HK-2 (cell line): ENCODE data around the gene CAMTA1.
A peak's percentile ranks its signal among the peaks of the same experiment; 100 is the strongest.

ENCODE experiments used
- DNase-seq: peaks from one replicate; pipeline ENCODE4 v3.0.0-alpha.2; 2018; ENCODE audit not compliant: unreplicated experiment

Gene CAMTA1

GRCh38 chr1:7106442-7107108 lies 321.3 kb downstream of the CAMTA1 start:
- no peak for DNase-seq

DNA sequence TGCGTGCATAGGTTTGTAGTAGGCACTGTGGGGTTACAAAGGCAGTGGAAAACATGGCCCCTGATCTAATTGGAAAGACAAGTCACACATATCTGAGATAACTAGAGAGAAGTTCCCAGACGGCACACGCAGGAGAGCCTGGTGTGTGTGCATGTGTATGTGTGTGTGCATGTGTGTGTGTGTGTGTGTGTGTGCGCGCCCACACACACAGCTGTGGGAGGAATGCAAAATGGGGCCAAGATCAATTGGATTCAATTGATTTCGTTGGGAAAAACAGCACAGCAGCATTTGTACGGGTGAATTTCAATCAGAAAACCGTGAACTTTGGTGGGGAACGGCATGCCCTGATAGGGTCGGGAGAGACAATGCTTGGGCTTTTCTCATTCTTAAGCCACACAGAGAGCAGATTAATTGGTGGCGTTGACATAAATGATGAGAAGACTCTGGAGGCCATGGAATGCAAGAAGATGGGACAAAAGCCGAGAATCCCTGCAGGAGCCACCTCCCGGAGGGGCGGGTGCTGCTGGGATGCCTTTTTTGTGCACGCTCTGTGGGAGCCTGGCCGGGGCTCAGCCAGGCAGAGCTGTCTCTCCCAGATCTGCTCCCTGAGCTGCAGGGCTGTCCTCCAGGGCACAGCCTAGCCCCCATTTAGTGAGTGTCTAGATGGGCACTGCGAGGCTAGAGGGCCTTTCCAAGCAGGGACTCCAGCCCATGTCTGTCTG lies 322.0 kb downstream of the CAMTA1 start:
- no peak for DNase-seq

DNA sequence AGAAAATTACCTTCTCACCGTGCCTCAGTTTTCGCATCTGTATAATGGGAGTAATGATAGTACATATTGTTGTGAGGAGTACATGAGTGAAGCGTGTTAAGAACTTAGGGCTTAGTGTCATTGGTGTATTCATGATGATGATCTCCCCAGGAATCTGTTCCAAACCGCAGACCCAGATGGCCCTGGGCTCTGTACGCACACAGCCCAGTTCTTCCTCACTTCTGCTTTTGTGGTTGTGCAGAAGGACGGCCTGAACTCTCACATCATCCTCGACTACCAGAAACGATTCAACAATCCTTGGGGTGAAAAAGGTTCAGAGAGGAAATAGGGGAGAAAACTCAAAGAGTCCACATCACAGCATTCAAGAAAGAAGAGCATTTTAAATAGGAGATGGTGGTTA lies 323.0 kb downstream of the CAMTA1 start:
- no peak for DNase-seq

DNA sequence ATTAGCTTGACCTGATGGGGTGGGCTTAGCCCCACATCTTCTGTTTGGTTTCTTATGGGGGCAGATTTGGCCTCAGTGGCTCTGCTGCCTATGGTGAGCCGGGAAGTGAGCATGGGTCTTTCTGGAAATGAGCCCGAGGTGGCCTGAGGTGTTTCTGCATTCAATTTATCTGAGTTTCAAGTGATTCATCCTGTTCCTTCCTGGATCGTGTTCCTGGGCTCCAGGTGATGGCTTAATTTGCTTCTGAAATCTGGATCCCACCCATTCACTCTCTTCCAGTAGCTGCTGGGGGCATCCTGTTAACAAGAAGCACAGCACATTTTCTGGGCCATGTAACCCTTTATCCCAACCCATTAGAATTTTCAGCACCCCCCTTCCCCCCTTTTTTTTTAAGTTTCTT lies 324.6 kb downstream of the CAMTA1 start:
- DNase-seq, result no peak

- DNase-seq, result no peak
These were observed 325.1 kb downstream of the CAMTA1 start for GRCh38 chr1:7110321-7110720.

DNA sequence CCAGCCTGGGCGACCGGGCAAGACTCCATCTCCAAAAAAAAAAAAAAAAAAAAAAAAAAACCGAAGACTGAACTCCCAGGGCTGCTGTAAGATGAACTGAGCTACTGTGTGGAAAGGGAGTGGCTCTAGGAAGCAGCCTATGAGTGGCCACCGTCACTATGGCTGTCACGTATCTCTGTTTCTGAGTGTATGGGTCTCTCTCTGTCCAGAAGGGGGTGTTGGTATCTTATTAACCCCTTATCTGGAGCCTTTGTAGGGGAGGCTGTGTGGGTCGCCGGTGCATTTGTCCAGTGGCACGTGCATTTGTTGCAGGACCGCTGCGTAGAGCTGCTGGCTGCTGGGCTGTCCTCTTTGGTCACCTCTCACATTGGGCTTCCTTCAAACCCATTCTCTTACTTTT lies 326.6 kb downstream of the CAMTA1 start:
- DNase-seq, result no peak

DNA sequence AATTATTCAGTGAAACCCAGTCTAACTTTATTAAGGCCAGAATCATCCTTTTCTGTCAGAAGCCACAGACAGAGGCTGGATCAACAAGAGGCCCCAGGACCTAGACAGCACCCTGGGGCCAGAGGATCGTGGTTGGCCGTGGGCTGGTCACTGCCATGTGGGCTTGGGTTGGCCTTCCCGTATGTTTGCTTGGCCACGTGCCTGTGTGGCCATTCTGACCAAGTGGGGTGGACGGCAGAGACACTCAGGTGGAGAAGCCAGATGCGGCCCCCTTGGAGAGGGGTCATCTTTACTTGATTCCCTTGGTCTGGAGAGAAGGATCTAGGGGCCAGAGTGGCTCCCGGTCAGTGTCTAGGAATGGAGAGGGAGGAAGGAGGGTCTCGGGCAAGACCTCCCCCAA lies 327.9 kb downstream of the CAMTA1 start:
- DNase-seq, result no peak

DNA sequence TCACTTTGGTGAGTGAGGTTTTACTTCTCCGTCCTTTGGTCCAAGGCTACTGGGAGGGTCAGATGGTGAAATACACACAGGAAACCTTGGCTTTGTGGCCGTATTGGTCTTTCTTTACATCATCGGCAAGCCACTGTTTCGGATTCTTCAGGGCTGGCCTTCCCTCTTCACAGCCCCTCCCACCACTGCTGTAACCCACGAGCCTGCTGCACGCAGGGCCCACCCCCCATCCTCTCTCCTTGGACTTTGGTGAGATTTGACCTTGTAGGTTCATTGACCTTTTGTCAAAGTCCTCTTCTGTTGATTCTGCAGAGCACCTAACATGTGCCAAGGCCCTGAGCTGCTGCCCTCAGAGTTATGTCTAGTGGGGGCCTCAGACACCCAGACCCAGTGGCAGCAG lies 328.6 kb downstream of the CAMTA1 start:
- no peak for DNase-seq

DNA sequence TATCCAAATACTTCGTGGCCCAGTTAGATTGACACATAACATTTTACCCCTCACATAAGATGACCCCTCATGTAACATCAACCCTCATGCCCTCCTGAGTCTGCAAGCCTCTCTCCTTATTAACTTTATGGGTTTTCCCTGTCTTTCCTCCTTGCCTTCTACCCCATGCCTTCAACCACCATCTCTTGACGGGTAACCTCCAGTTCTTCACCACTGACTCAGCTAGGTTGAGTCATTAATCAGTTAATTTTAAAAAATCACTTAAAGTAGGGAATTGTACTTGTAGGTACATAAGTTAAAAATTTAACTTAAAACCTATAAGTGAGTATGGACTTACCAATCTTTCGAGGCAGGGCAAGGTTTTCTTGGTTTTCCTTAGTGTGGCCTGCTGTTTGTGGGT lies 330.7 kb downstream of the CAMTA1 start:
- DNase-seq, result no peak

DNA sequence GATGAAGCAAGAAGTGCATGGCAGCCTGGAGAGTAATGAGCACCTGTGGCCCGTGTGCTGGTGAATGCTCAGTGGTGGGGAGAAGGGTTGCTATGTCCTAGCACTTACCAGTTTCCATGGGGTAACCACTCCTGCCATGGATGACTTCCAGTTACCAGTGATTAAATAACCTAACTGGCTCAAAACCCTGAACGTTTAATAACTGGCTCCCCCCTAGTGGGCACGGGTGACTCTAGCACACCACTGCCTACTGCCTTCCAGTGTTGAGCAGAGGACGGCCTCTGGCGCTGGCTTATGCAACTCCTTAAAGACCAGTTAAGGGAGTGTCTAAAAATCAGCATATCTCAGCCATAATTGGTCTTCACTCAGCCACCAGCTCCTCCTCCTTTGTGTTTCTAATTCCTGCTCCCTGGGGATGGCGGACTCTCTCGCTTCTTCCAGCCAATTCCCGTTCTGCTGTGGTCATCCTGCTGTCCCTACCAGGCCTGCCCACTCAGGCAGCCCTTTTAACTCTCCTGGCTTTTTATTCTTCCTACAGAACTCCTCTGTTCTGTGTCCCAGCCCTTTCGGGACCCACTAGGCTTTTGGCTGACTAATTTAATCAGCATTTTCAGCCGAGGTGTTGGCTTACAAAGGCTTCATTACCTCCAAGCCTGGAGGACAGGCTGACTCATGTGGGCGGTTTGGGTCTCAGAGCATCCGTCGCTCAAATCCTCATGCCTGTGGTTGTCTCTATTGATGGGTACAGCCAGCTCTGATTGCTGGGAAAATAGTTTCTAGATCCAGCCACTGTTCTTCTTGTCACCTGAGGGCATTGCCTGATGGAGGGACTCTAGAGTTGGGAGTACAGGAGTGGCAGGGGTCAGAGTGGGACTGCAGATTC lies 332.4 kb downstream of the CAMTA1 start:
- peak; percentile 38 for DNase-seq

DNA sequence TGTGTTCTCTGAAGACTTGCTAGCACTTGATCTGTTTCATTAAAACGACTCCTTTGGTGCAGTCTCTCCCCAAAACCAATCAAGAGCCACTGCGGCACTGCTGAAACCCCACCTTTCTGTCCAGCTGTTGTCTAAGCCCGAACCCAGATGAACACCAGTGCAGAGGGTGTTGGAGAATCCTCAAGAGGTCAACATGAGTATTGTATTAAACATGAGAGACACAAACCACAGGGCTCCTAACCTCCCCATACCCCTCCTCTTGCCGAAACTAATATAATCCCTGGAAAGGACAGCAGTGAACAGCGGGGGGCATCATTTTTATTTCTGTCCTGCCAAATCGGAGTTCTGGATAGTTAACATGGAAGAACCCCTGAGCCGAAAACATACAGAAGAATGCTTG lies 333.9 kb downstream of the CAMTA1 start:
- no peak for DNase-seq

DNA sequence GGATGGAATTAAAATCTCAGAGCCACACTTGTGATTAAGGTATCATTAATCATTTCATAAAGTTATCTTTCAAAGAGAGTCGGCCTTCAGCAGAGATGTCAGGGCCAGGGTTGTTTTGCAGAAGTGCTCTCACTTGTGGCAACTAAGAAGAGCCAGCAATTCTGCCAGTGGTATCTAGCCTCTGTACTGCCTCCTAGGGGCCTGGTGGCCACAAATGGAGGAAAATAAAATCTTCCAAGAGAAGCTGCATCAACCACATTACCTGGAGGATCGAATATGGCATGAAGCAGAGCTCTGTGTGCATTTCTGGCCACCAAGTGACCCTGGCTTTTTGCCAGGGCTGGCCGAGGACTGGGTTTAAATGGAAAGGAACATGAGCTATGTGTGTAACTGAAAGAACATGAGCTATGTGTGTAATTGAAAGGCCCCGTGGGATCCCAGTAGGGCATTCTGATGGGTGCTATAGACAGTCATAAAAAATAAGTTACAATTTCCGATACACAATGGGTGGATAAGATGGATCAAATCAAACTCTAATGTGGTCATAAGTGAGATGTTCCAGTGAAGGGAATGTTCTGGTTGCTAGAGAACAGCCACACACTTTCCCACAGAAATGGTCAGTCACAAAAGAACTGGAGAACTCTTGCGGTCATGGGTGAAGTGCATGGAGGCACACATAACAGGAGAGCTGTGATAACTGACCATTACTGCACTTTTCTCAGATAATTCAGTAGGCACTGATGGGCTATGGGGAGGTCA lies 335.8 kb downstream of the CAMTA1 start:
- no peak for DNase-seq

DNA sequence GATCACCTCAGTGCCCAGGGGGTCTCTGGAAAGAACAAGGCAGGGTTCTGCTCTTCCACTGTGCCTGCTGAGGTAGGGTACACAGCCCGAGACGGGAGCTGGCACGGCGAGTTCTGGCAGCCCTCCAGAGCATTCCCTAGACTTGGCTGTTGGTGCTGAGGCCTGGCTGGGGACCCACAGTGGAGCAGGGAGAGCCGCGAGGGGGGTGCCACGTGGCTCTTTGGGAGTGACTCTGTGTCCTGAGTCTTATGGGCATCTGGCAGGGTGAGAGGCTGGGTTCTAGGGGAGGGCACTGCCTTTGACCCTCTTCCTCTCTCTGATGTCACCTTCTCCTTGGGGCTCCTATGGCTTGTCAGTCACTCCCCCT lies 336.4 kb downstream of the CAMTA1 start:
- DNase-seq, result no peak

GRCh38 chr1:7127322-7128075 lies 342.2 kb downstream of the CAMTA1 start:
- no peak for DNase-seq

GRCh38 chr1:7128293-7128692 lies 343.0 kb downstream of the CAMTA1 start:
- no peak for DNase-seq

- no peak for DNase-seq
These were observed 344.9 kb downstream of the CAMTA1 start for GRCh38 chr1:7130127-7130526.

GRCh38 chr1:7135493-7135892 lies 350.2 kb downstream of the CAMTA1 start:
- DNase-seq, result no peak

DNA sequence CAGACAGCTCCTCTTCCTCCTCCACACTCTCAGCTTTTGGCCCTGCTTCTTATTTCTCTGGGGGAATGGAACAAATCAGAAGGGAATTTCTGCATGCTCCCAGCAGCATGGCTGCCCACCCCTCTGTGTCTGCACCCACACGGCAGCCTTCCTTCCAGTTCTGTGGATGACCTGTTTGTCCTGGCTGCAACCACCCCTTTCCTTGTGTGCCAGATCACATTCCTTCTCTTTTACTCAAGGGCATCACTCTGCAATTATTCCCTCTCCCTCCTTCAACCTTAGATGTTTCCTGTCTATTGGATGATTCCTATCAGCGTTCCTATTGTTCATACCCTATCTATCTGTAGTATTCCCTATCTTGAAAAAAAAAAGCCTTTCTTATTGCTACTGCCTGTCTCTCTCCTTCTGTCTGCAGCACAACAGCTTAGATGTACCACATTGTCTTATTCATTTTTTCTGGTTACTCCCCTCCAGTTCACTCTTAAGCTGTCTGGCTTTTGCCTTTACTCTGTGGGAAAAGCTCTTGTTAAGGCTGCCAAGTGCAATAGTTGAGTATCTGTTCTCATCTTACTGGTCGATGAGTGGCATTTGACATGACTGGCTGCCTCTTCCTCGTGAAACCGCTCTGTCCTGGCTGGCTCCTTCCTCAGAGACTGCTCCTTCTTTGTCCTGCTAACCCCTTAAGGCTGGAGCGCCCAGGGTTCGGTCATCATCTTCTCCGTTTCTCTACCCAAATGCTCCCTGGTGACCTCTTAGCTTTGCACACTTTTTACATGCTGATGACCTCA lies 351.1 kb downstream of the CAMTA1 start:
- no peak for DNase-seq

- no peak for DNase-seq
These were observed 355.0 kb downstream of the CAMTA1 start for GRCh38 chr1:7140251-7140650.

GRCh38 chr1:7145947-7146346 lies 360.7 kb downstream of the CAMTA1 start:
- DNase-seq, result no peak

DNA sequence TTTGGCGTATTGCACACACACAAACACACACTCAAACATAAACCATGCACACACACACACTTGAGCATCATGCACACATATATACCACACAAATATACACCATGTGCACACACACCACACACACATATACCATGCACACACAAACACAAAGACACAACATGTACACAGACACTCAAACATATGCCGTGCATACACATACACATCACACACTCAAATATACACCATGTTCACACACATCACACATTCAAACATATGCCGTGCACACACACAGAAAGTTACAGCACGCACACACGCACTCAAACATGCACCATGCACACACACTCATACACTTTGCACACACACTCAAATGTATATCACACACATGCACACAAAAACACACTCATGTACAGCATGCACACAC lies 361.5 kb downstream of the CAMTA1 start:
- DNase-seq, result no peak
